22Rv1 (cell line): ENCODE measurements around the gene WWOX.

Experiments used
- ZFX ChIP-seq: fragments of 450-650 bp; IDR thresholded peaks from 2 replicates; pipeline ENCODE4 v1.6.1; 2017; ENCODE audit warnings: antibody characterized with exemption, borderline replicate concordance
- TF ChIP-seq, protein P1 (sequence below): fragments of 450-650 bp; IDR thresholded peaks from 2 replicates; pipeline ENCODE4 v1.5.1; 2017; ENCODE audit warnings: mild to moderate bottlenecking

DNA sequence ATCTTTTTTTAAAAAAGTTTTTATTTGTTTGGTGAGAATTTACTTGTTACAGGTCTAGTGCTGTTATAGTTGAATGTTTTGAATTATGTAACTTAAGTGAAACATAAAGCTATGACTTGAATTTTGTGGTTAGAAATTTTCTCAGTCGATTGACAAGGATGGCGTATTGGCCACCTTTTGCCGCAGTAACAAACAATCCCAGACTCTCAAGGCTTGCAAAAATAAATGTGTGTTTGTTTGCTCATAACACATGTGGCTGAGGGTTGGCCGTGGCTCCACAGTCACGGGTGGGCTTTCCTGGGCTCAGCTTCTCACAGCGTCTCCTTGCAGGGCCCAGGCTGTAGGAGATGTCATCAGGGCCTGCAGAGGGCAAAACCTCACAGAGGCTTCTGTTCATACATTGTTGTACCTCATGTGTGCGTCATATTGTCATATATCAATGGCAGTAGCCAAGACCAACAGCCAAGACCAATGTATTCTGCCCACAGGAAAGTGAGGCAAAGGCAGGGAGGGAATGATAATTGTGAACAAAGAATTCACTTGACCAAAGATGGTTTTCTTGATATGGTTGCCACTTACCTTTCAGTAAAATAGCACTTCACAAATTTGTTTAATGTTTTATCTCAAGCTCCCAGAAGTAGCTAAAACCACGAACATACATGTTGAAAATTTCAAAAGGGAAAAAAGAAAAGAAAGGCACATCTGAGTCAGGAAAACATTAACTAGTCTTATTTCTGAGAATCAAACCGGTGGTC, 93.5 kb downstream of the WWOX start:
- TF ChIP-seq, protein P1, sequence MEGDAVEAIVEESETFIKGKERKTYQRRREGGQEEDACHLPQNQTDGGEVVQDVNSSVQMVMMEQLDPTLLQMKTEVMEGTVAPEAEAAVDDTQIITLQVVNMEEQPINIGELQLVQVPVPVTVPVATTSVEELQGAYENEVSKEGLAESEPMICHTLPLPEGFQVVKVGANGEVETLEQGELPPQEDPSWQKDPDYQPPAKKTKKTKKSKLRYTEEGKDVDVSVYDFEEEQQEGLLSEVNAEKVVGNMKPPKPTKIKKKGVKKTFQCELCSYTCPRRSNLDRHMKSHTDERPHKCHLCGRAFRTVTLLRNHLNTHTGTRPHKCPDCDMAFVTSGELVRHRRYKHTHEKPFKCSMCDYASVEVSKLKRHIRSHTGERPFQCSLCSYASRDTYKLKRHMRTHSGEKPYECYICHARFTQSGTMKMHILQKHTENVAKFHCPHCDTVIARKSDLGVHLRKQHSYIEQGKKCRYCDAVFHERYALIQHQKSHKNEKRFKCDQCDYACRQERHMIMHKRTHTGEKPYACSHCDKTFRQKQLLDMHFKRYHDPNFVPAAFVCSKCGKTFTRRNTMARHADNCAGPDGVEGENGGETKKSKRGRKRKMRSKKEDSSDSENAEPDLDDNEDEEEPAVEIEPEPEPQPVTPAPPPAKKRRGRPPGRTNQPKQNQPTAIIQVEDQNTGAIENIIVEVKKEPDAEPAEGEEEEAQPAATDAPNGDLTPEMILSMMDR, result no peak
- TF ChIP-seq ZFX, result no peak
